GM12878 (cell line): Measurements from ENCODE around the gene IFT25. TPM values are rescaled to one million over a fixed set of nuclear protein-coding genes. Genes with fewer than 3 reads are reported as not detected.

ENCODE experiments used
- ATAC-seq: fragments of 200-7000 bp; cut with Tn5 transposase; 3 replicates; pipeline ENCODE4 v1.9.1; 2020; ENCODE audit warnings: mild to moderate bottlenecking, moderate library complexity
- BruUV-seq: library from RNA; stranded (reverse); fragments of 400-500 nt; replicated peaks from 2 replicates; lab custom pipeline; 2021; lab: Mats Ljungman, UMichigan
- CTCF ChIA-PET: fragments of 300-600 bp; sonication (Branson Sonifier 250); formaldehyde crosslinking; extraction: SDS; loops from one replicate; lab custom pipeline; 2021; ENCODE audit warnings: inconsistent platforms; lab: Yijun Ruan, JAX
- POLR2A ChIA-PET: fragments of 350-600 bp; formaldehyde crosslinking; extraction: SDS; loops from one replicate; lab custom pipeline; 2021; ENCODE audit warnings: inconsistent platforms; lab: Charles Lee
- RAD21 ChIA-PET: fragments of 300-600 bp; sonication (Branson Sonifier 250); formaldehyde crosslinking; loops from one replicate; lab custom pipeline; 2023; ENCODE audit warnings: antibody characterized with exemption; ENCODE audit not compliant: unreplicated experiment; lab: Charles Lee
- SMC1A ChIA-PET: fragments of 300-600 bp; sonication (Branson Sonifier 250); formaldehyde crosslinking; loops from one replicate; lab custom pipeline; 2023; ENCODE audit not compliant: unreplicated experiment, uncharacterized antibody; lab: Charles Lee
- DNase-seq: peaks from one replicate; pipeline ENCODE4 v3.0.0-alpha.2; 2011; ENCODE audit warnings: low read depth, low spot score
- FAIRE-seq: peaks from 3 replicates; lab custom pipeline; 2011; peaks lifted over from hg19 to GRCh38; lab: Jason Lieb, UNC
- H2AFZ ChIP-seq: 2 replicates; pipeline ENCODE4 v1.6.0; 2011; ENCODE audit warnings: low read depth, low read length, control low read depth; ENCODE audit not compliant: control insufficient read depth
- H3K27ac ChIP-seq: 2 replicates; pipeline ENCODE4 v1.5.1; 2011; ENCODE audit warnings: control low read depth; ENCODE audit not compliant: control insufficient read depth, insufficient read depth
- H3K27me3 ChIP-seq, 2 experiments: replicated peaks in 1 of 2; 2 replicates each; pipeline versions ENCODE4 v1.6.0 to v1.6.1; 2011; ENCODE audit warnings: low read length in 1 of 2; ENCODE audit not compliant: control insufficient read depth in 2 of 2, insufficient read depth in 2 of 2
- H3K36me3 ChIP-seq, 2 experiments: 2 replicates each; pipeline ENCODE4 v1.5.1; 2011; ENCODE audit warnings: low read length in 1 of 2; ENCODE audit not compliant: control insufficient read depth in 2 of 2, insufficient read depth in 2 of 2
- H3K4me1 ChIP-seq: 2 replicates; pipeline ENCODE4 v1.6.1; 2011; ENCODE audit warnings: mild to moderate bottlenecking, low read length, moderate library complexity, mixed read lengths; ENCODE audit not compliant: control insufficient read depth, insufficient read depth
- H3K4me2 ChIP-seq: 2 replicates; pipeline ENCODE4 v1.6.0; 2011; ENCODE audit warnings: control low read depth; ENCODE audit not compliant: control insufficient read depth, insufficient read depth
- H3K4me3 ChIP-seq: fragments of 200-600 bp; sonication (generic); 2 replicates; pipeline ENCODE4 v1.5.1; 2016
- H3K79me2 ChIP-seq: 2 replicates; pipeline ENCODE4 v1.6.0; 2011; ENCODE audit warnings: low read length; ENCODE audit not compliant: control insufficient read depth, insufficient read depth
- H3K9ac ChIP-seq: 2 replicates; pipeline ENCODE4 v1.8.0; 2011; ENCODE audit warnings: low read length, control low read depth, mixed read lengths; ENCODE audit not compliant: control insufficient read depth, insufficient read depth
- H3K9me3 ChIP-seq: replicated peaks from 3 replicates; pipeline ENCODE4 v1.5.1; 2011; ENCODE audit warnings: mild to moderate bottlenecking, low read length; ENCODE audit not compliant: control insufficient read depth, insufficient read depth
- H4K20me1 ChIP-seq: 2 replicates; pipeline ENCODE4 v1.6.0; 2011; ENCODE audit not compliant: control insufficient read depth, insufficient read depth
- CBX5 ChIP-seq: sonication (generic); IDR thresholded peaks from 2 replicates; pipeline ENCODE4 v1.6.1; 2016; ENCODE audit warnings: low read depth, moderate library complexity, mild to moderate bottlenecking, inconsistent platforms
- LARP7 ChIP-seq: fragments of 450-650 bp; IDR thresholded peaks from 2 replicates; pipeline ENCODE4 v1.6.1; 2017; ENCODE audit warnings: mild to moderate bottlenecking
- MEF2B ChIP-seq: fragments of 450-650 bp; IDR thresholded peaks from 2 replicates; pipeline ENCODE4 v1.6.1; 2018; ENCODE audit warnings: mild to moderate bottlenecking, moderate library complexity; ENCODE audit not compliant: partially characterized antibody, poor library complexity, severe bottlenecking
- RBBP5 ChIP-seq: fragments of 200-600 bp; sonication (generic); conservative IDR thresholded peaks from 2 replicates; pipeline ENCODE4 v1.6.1; 2016
- REST ChIP-seq: IDR thresholded peaks from 2 replicates; pipeline ENCODE4 v1.6.1; 2012; ENCODE audit warnings: mild to moderate bottlenecking, low read depth, low read length
- ZNF274 ChIP-seq: IDR thresholded peaks from one replicate; pipeline ENCODE4 v1.8.0; 2011; ENCODE audit not compliant: insufficient read length, insufficient read depth
- WGBS: methylation state at CpG from one replicate; pipeline ENCODE4 v1.1.6; 2016; ENCODE audit warnings: low lambda C conversion rate; ENCODE audit not compliant: insufficient replicate concordance, insufficient coverage; ENCODE audit errors: missing lambda C conversion rate; 5-methylcytosine and 5-hydroxymethylcytosine counted together
- in situ Hi-C: fragments of 300-500 bp; cut with MboI; formaldehyde crosslinking; loops from 9 replicates; pipeline ENCODE4 v1.14.3; 2018; ENCODE audit warnings: mixed read lengths
- intact Hi-C: fragments of 100-400 bp; cut with micrococcal nuclease; formaldehyde crosslinking; loops from one replicate; pipeline ENCODE4 v1.14.2; 2022; ENCODE audit not compliant: unreplicated experiment
- polyA plus RNA-seq, 11 experiments: library from polyadenylated mRNA; depleted of rRNA in 4 of 11; unstranded in 6 of 11; stranded (reverse) in 5 of 11; fragments of >200 nt; fragmentation: Nextera tagmentation in 4 of 11; fragmentation: Illumina TruSeq in 1 of 11; extraction: Ambion mirVana in 4 of 11; extraction: Trizol in 1 of 11; gene quantifications; 1 replicate in 1 of 11; 2 replicates in 10 of 11; pipeline versions ENCODE4 v1.2.1 to v1.2.3, GENCODE V29; 2011 to 2016; ENCODE audit warnings: inconsistent platforms in 2 of 11, missing spikeins in 2 of 11, low read depth in 1 of 11
- total RNA-seq, 4 experiments: library from RNA; depleted of rRNA in 3 of 4; stranded (reverse); fragments of >200 nt in 3 of 4; fragmentation: Illumina TruSeq in 1 of 4; extraction: Trizol in 1 of 4; gene quantifications; 2 replicates each; pipeline versions ENCODE4 v1.2.1 to v1.2.3, GENCODE V29; 2013 to 2021
- TF ChIP-seq, protein P1 (sequence below): fragments of 450-650 bp; IDR thresholded peaks from 2 replicates; pipeline ENCODE4 v1.6.1; 2014; ENCODE audit warnings: mild to moderate bottlenecking
- TF ChIP-seq, protein P2 (sequence below): IDR thresholded peaks from 2 replicates; pipeline ENCODE4 v1.6.1; 2011; ENCODE audit warnings: borderline replicate concordance, low read depth, mild to moderate bottlenecking, moderate library complexity, low read length; ENCODE audit not compliant: insufficient read depth, poor library complexity, severe bottlenecking
- TF ChIP-seq, protein P3 (sequence below): fragments of 450-650 bp; IDR thresholded peaks from 2 replicates; pipeline ENCODE4 v1.6.1; 2017; ENCODE audit warnings: mild to moderate bottlenecking, moderate library complexity

Gene IFT25
- total and polyA plus RNA-seq, 10 of the 15 experiments (the other 5 are each of a cell fraction or from before 2014, with no cell fraction given) = 55.7 to 242 (median 131) TPM

GRCh38 chr1:53890522-53890941, 55.0 kb downstream of the IFT25 start:
- CTCF ChIA-PET = interaction anchor here (1.7 to 4.6 kb wide), 2 partner anchors 9 to 11 kb away, joined by 5 to 33 read pairs; no protein-coding TSS in a partner anchor
- SMC1A ChIA-PET = interaction anchor here (0.8 to 2.6 kb wide), 5 partner anchors 34 to 65 kb away, joined by 3 to 10 read pairs (median 3); partner anchors contain the start of genes IFT25 and LRRC42
- Histone ChIP-seq H4K20me1 (no peaks in the 10 kb centered on the region), H3K27me3 (no peaks in the 10 kb centered on the region), H3K4me1 (peaks cover 5% of the 10 kb centered on the region; the same call in 1 of the 2 replicates), H3K4me3 (peak overlapping the region; percentile 80; the same call in 1 of the 2 replicates), H3K9ac (peak overlapping the region; percentile 72; the same call in 1 of the 2 replicates), H3K36me3 (no peaks in the 10 kb centered on the region), H3K9me3 (no peaks in the 10 kb centered on the region), H3K4me2 (peak overlapping the region; percentile 53), H3K79me2 (peaks cover 5% of the 10 kb centered on the region), H3K27ac (peak overlapping the region; percentile 85), H2AFZ (peak overlapping the region; percentile 91)
- intact Hi-C loops = no loop called here
- ATAC-seq (no peak), DNase-seq (no peak), FAIRE-seq (no peak)
- RAD21 ChIA-PET = interaction anchor here (1.5 to 1.6 kb wide), 3 partner anchors 9 to 55 kb away, joined by 3 to 14 read pairs (median 7); partner anchors contain the start of genes IFT25 and LRRC42
- 32% methylated on average over 7 of the region's 7 CpGs for WGBS
- in situ Hi-C loops = loop anchor here (5.0 kb wide), 1 partner anchor 52 kb away; no protein-coding TSS in a partner anchor
- POLR2A ChIA-PET = interaction anchor here (0.5 to 1.7 kb wide), 3 partner anchors 55 to 1315 kb away, joined by 3 to 9 read pairs (median 4); partner anchors contain the start of gene IFT25
- TF ChIP-seq ZNF274 = no peak
- no peak for TF ChIP-seq REST
- no peak for TF ChIP-seq RBBP5
- TF ChIP-seq CBX5 = no peak
- no peak for TF ChIP-seq MEF2B
- TF ChIP-seq, protein P1, sequence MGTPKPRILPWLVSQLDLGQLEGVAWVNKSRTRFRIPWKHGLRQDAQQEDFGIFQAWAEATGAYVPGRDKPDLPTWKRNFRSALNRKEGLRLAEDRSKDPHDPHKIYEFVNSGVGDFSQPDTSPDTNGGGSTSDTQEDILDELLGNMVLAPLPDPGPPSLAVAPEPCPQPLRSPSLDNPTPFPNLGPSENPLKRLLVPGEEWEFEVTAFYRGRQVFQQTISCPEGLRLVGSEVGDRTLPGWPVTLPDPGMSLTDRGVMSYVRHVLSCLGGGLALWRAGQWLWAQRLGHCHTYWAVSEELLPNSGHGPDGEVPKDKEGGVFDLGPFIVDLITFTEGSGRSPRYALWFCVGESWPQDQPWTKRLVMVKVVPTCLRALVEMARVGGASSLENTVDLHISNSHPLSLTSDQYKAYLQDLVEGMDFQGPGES = no peak
- TF ChIP-seq, protein P2, sequence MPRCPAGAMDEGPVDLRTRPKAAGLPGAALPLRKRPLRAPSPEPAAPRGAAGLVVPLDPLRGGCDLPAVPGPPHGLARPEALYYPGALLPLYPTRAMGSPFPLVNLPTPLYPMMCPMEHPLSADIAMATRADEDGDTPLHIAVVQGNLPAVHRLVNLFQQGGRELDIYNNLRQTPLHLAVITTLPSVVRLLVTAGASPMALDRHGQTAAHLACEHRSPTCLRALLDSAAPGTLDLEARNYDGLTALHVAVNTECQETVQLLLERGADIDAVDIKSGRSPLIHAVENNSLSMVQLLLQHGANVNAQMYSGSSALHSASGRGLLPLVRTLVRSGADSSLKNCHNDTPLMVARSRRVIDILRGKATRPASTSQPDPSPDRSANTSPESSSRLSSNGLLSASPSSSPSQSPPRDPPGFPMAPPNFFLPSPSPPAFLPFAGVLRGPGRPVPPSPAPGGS = no peak
- TF ChIP-seq, protein P3, sequence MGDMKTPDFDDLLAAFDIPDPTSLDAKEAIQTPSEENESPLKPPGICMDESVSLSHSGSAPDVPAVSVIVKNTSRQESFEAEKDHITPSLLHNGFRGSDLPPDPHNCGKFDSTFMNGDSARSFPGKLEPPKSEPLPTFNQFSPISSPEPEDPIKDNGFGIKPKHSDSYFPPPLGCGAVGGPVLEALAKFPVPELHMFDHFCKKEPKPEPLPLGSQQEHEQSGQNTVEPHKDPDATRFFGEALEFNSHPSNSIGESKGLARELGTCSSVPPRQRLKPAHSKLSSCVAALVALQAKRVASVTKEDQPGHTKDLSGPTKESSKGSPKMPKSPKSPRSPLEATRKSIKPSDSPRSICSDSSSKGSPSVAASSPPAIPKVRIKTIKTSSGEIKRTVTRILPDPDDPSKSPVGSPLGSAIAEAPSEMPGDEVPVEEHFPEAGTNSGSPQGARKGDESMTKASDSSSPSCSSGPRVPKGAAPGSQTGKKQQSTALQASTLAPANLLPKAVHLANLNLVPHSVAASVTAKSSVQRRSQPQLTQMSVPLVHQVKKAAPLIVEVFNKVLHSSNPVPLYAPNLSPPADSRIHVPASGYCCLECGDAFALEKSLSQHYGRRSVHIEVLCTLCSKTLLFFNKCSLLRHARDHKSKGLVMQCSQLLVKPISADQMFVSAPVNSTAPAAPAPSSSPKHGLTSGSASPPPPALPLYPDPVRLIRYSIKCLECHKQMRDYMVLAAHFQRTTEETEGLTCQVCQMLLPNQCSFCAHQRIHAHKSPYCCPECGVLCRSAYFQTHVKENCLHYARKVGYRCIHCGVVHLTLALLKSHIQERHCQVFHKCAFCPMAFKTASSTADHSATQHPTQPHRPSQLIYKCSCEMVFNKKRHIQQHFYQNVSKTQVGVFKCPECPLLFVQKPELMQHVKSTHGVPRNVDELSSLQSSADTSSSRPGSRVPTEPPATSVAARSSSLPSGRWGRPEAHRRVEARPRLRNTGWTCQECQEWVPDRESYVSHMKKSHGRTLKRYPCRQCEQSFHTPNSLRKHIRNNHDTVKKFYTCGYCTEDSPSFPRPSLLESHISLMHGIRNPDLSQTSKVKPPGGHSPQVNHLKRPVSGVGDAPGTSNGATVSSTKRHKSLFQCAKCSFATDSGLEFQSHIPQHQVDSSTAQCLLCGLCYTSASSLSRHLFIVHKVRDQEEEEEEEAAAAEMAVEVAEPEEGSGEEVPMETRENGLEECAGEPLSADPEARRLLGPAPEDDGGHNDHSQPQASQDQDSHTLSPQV = no peak
- TF ChIP-seq LARP7 = no peak
- BruUV-seq = no TSS peak
